H1 (cell line): ENCODE measurements around the gene GREB1L. TPM values are rescaled to one million over a fixed set of nuclear protein-coding genes. Genes with fewer than 3 reads are reported as not detected.

Experiments
- CTCF ChIA-PET: fragments of 300-600 bp; sonication (Branson Sonifier 250); formaldehyde crosslinking; loops from one replicate; lab custom pipeline; 2021; ENCODE audit not compliant: partially characterized antibody; lab: Charles Lee
- POLR2A ChIA-PET: fragments of 300-600 bp; sonication (Branson Sonifier 250); formaldehyde crosslinking; loops from one replicate; lab custom pipeline; 2021; ENCODE audit warnings: inconsistent platforms; ENCODE audit not compliant: partially characterized antibody; lab: Charles Lee
- DNase-seq, 2 experiments: peaks; one replicate each; pipeline versions ENCODE4 v3.0.0 to v3.0.0-alpha.2; 2010 to 2022; ENCODE audit warnings: low spot score in 2 of 2, low read depth in 1 of 2, mixed read lengths in 1 of 2
- FAIRE-seq: peaks from 2 replicates; lab custom pipeline; 2011; peaks lifted over from hg19 to GRCh38; lab: Jason Lieb, UNC
- H2AFZ ChIP-seq: 2 replicates; pipeline ENCODE4 v1.8.1; 2012; ENCODE audit warnings: low read length, inconsistent platforms
- H2AK5ac ChIP-seq: 2 replicates; pipeline ENCODE4 v1.6.1; 2013; ENCODE audit warnings: low read depth, low read length
- H2BK120ac ChIP-seq: replicated peaks from 2 replicates; pipeline ENCODE3; 2013; ENCODE audit warnings: low read depth, low read length, inconsistent platforms
- H2BK12ac ChIP-seq: 2 replicates; pipeline ENCODE4 v1.6.1; 2013; ENCODE audit warnings: low read depth, low read length
- H2BK15ac ChIP-seq: 2 replicates; pipeline ENCODE4 v1.6.1; 2013; ENCODE audit warnings: low read length
- H2BK20ac ChIP-seq: 2 replicates; pipeline ENCODE4 v1.6.1; 2013; ENCODE audit warnings: low read length
- H2BK5ac ChIP-seq: 2 replicates; pipeline ENCODE4 v1.6.1; 2013; ENCODE audit warnings: low read depth, low read length
- H3K14ac ChIP-seq: 2 replicates; pipeline ENCODE4 v1.6.1; 2013; ENCODE audit warnings: inconsistent platforms; ENCODE audit not compliant: insufficient read length
- H3K18ac ChIP-seq: 2 replicates; pipeline ENCODE4 v1.6.1; 2013; ENCODE audit warnings: low read length; ENCODE audit errors: extremely low read depth
- H3K23ac ChIP-seq: 2 replicates; pipeline ENCODE4 v1.6.1; 2013; ENCODE audit warnings: inconsistent platforms; ENCODE audit not compliant: insufficient read length
- H3K23me2 ChIP-seq: 2 replicates; pipeline ENCODE4 v1.6.1; 2013; ENCODE audit warnings: low read depth, low read length
- H3K27ac ChIP-seq: 2 replicates; pipeline ENCODE4 v1.6.1; 2011; ENCODE audit warnings: low read depth, low read length, inconsistent platforms
- H3K27me3 ChIP-seq, 4 experiments: replicated peaks in 1 of 4; 1 replicate in 1 of 4; 2 replicates in 3 of 4; pipeline versions ENCODE4 v1.6.1 to v1.8.1; 2011 to 2013; ENCODE audit warnings: low read length in 3 of 4, mild to moderate bottlenecking in 3 of 4, inconsistent platforms in 2 of 4, mixed read lengths in 2 of 4, moderate library complexity in 1 of 4; ENCODE audit not compliant: control insufficient read depth in 3 of 4, insufficient read depth in 3 of 4; ENCODE audit errors: extremely low read depth in 1 of 4
- H3K36me3 ChIP-seq, 4 experiments: 2 replicates each; pipeline versions ENCODE4 v1.6.1 to v1.8.1; 2011 to 2013; ENCODE audit warnings: mild to moderate bottlenecking in 4 of 4, low read length in 3 of 4, moderate library complexity in 2 of 4, control low read depth in 1 of 4, inconsistent platforms in 1 of 4; ENCODE audit not compliant: insufficient read depth in 4 of 4, control insufficient read depth in 2 of 4
- H3K4ac ChIP-seq: replicated peaks from 2 replicates; pipeline ENCODE3; 2013; ENCODE audit warnings: low read length, low read depth, mixed read lengths, inconsistent platforms; ENCODE audit not compliant: insufficient read length
- H3K4me1 ChIP-seq, 4 experiments: replicated peaks in 1 of 4; 1 replicate in 1 of 4; 2 replicates in 3 of 4; pipeline versions ENCODE4 v1.6.1 to v1.8.1; 2011 to 2013; ENCODE audit warnings: low read length in 3 of 4, inconsistent platforms in 2 of 4, mixed read lengths in 1 of 4; ENCODE audit not compliant: insufficient read depth in 4 of 4, control insufficient read depth in 3 of 4
- H3K4me2 ChIP-seq, 2 experiments: 2 replicates each; pipeline versions ENCODE4 v1.6.1 to v1.8.1; 2011 to 2013; ENCODE audit warnings: low read depth in 2 of 2, low read length in 2 of 2, control low read depth in 1 of 2, inconsistent platforms in 1 of 2, mild to moderate bottlenecking in 1 of 2; ENCODE audit not compliant: insufficient read depth in 1 of 2
- H3K4me3 ChIP-seq, 4 experiments: fragments of 200-600, 300-600 bp in 1 of 4; sonication (generic), shearing (Covaris generic), sonication (Bioruptor Twin) in 1 of 4; 2 replicates each; pipeline versions ENCODE4 v1.5.1 to v1.8.1; 2011 to 2016; ENCODE audit warnings: low read length in 4 of 4, low read depth in 3 of 4, control low read depth in 2 of 4, inconsistent platforms in 2 of 4, mild to moderate bottlenecking in 2 of 4, mixed read lengths in 1 of 4, moderate library complexity in 1 of 4; ENCODE audit not compliant: insufficient read depth in 2 of 4; ENCODE audit errors: extremely low read depth in 1 of 4
- H3K56ac ChIP-seq: replicated peaks from 2 replicates; pipeline ENCODE3; 2013; ENCODE audit warnings: low read depth, mild to moderate bottlenecking, mixed read lengths, low read length, inconsistent platforms; ENCODE audit not compliant: insufficient read length
- H3K79me1 ChIP-seq: 2 replicates; pipeline ENCODE4 v1.6.1; 2013; ENCODE audit warnings: low read depth, low read length, control low read depth
- H3K79me2 ChIP-seq, 2 experiments: 2 replicates each; pipeline versions ENCODE4 v1.6.1 to v1.8.1; 2012 to 2013; ENCODE audit warnings: low read length in 2 of 2, mild to moderate bottlenecking in 2 of 2, inconsistent platforms in 1 of 2; ENCODE audit not compliant: insufficient read depth in 2 of 2, control insufficient read depth in 1 of 2
- H3K9ac ChIP-seq, 4 experiments: replicated peaks in 1 of 4; 1 replicate in 1 of 4; 2 replicates in 3 of 4; pipeline versions ENCODE4 v1.6.1 to v1.8.1; 2011 to 2013; ENCODE audit warnings: low read depth in 3 of 4, low read length in 3 of 4, control low read depth in 2 of 4, mild to moderate bottlenecking in 2 of 4, moderate library complexity in 2 of 4, inconsistent platforms in 1 of 4; ENCODE audit errors: extremely low read depth in 1 of 4
- H3K9me3 ChIP-seq, 2 experiments: 2 replicates each; pipeline versions ENCODE4 v1.6.1 to v1.8.1; 2012 to 2013; ENCODE audit warnings: mild to moderate bottlenecking in 2 of 2, moderate library complexity in 2 of 2, control low read depth in 1 of 2, inconsistent platforms in 1 of 2, low read depth in 1 of 2, low read length in 1 of 2, mixed read lengths in 1 of 2; ENCODE audit not compliant: insufficient read depth in 2 of 2
- H4K20me1 ChIP-seq, 2 experiments: replicated peaks in 1 of 2; 2 replicates each; pipeline versions ENCODE3 to v1.8.1; 2011 to 2013; ENCODE audit warnings: inconsistent platforms in 2 of 2, low read length in 2 of 2, mild to moderate bottlenecking in 1 of 2; ENCODE audit not compliant: insufficient read depth in 2 of 2, control insufficient read depth in 1 of 2
- H4K5ac ChIP-seq: 2 replicates; pipeline ENCODE4 v1.6.1; 2013; ENCODE audit warnings: low read length, low read depth, mixed read lengths, inconsistent platforms; ENCODE audit not compliant: insufficient read length
- H4K8ac ChIP-seq: 2 replicates; pipeline ENCODE4 v1.8.0; 2013; ENCODE audit warnings: mild to moderate bottlenecking, moderate library complexity, low read length, inconsistent platforms; ENCODE audit not compliant: insufficient read depth; ENCODE audit errors: extremely low read depth
- H4K91ac ChIP-seq: replicated peaks from 2 replicates; pipeline ENCODE3; 2013; ENCODE audit warnings: low read length, mixed read lengths, inconsistent platforms; ENCODE audit not compliant: insufficient read length
- ASH2L ChIP-seq: fragments of 200-600, 300-600 bp; sonication (generic); IDR thresholded peaks from one replicate; pipeline ENCODE4 v1.7.1; 2017; ENCODE audit warnings: low read length
- BCL11A ChIP-seq, 2 experiments: IDR thresholded peaks; one replicate each; pipeline ENCODE4 v1.6.1; 2011; ENCODE audit warnings: low read depth in 2 of 2, low read length in 2 of 2, mild to moderate bottlenecking in 2 of 2
- EZH2 ChIP-seq: fragments of 200-600 bp; sonication (generic); IDR thresholded peaks from 2 replicates; pipeline ENCODE4 v1.7.1; 2012; ENCODE audit warnings: low read depth, mild to moderate bottlenecking, moderate library complexity, low read length, inconsistent platforms; ENCODE audit not compliant: severe bottlenecking
- KDM5A ChIP-seq: fragments of 200-600 bp; IDR thresholded peaks from 2 replicates; pipeline ENCODE4 v1.7.1; 2012; ENCODE audit warnings: mild to moderate bottlenecking, low read length, inconsistent platforms, mixed read lengths
- PHF8 ChIP-seq: fragments of 200-600 bp; sonication (generic); conservative IDR thresholded peaks from 2 replicates; pipeline ENCODE4 v1.7.1; 2012; ENCODE audit warnings: low read depth, mild to moderate bottlenecking, inconsistent platforms, low read length, moderate library complexity
- RAD21 ChIP-seq, 2 experiments: IDR thresholded peaks in 1 of 2; conservative IDR thresholded peaks in 1 of 2; 2 replicates each; pipeline ENCODE4 v1.6.1; 2011; ENCODE audit warnings: low read depth in 2 of 2, low read length in 2 of 2, improper control_type of control experiment in 1 of 2, inconsistent platforms in 1 of 2, mild to moderate bottlenecking in 1 of 2, moderate library complexity in 1 of 2
- SAP30 ChIP-seq: fragments of 300-600 bp; sonication (generic); IDR thresholded peaks from 2 replicates; pipeline ENCODE4 v1.7.1; 2012; ENCODE audit warnings: low read length, moderate library complexity, mild to moderate bottlenecking, inconsistent platforms; ENCODE audit not compliant: insufficient read depth, insufficient replicate concordance
- SIX5 ChIP-seq: IDR thresholded peaks from 2 replicates; pipeline ENCODE4 v1.6.1; 2011; ENCODE audit warnings: mild to moderate bottlenecking, low read depth, low read length
- SRF ChIP-seq: IDR thresholded peaks from 2 replicates; pipeline ENCODE4 v1.6.1; 2011; ENCODE audit warnings: mild to moderate bottlenecking, low read depth, low read length, moderate library complexity
- TBP ChIP-seq: IDR thresholded peaks from 2 replicates; pipeline ENCODE4 v1.6.1; 2011; ENCODE audit warnings: low read depth, low read length, improper control_type of control experiment
- USF2 ChIP-seq: IDR thresholded peaks from 2 replicates; pipeline ENCODE4 v1.6.1; 2011; ENCODE audit warnings: low read length, improper control_type of control experiment
- YY1 ChIP-seq: IDR thresholded peaks from 2 replicates; pipeline ENCODE4 v1.6.1; 2011; ENCODE audit warnings: low read depth, mild to moderate bottlenecking, low read length
- WGBS, 2 experiments: shearing (Covaris generic) in 1 of 2; methylation state at CpG; one replicate each; pipeline versions ENCODE4 v1.1.6 to v1.1.7; 2013 to 2015; ENCODE audit warnings: low lambda C conversion rate in 2 of 2, mixed read lengths in 2 of 2, inconsistent platforms in 1 of 2, low coverage in 1 of 2, missing lambda C conversion rate in 1 of 2; ENCODE audit not compliant: insufficient replicate concordance in 2 of 2, insufficient coverage in 1 of 2, insufficient read length in 1 of 2; ENCODE audit errors: extremely low coverage in 1 of 2, missing lambda C conversion rate in 1 of 2; 5-methylcytosine and 5-hydroxymethylcytosine counted together
- polyA plus RNA-seq, 7 experiments: library from polyadenylated mRNA; depleted of rRNA in 3 of 7; stranded (reverse) in 5 of 7; unstranded in 2 of 7; fragments of >200 nt in 5 of 7; fragments of 200-250 nt in 2 of 7; gene quantifications; 1 replicate in 5 of 7; 2 replicates in 1 of 7; 4 replicates in 1 of 7; pipeline versions ENCODE4 v1.2.1 to v1.2.3, GENCODE V29; 2011 to 2013; ENCODE audit warnings: missing spikeins in 2 of 7, mixed read lengths in 2 of 7
- total RNA-seq: library from RNA; stranded (reverse); fragmentation: NEBNext Ultra II Directional; extraction: Animal tissue kit (Norgen Biotek cat#: 25700); gene quantifications from 2 replicates; pipeline ENCODE4 v1.2.1, GENCODE V29; 2021

The GREB1L gene
- total and polyA plus RNA-seq, 2 of the 8 experiments (the other 6 are each of a cell fraction or from before 2014, with no cell fraction given) = 0.34 to 1.6 TPM

- Histone ChIP-seq H2AFZ (no peak overlapping the region), H3K4me1 (no peaks in the 10 kb centered on the region), H3K9ac (no peak overlapping the region), H3K27me3 (no peaks in the 10 kb centered on the region), H2AK5ac (no peak overlapping the region), H4K5ac (no peak overlapping the region), H2BK20ac (no peak overlapping the region), H2BK12ac (no peak overlapping the region), H3K36me3 (peaks cover 0 to 4% (median 0%) of the 10 kb centered on the region in 4 experiments; a peak in 1 of 8 replicates), H4K91ac (no peak overlapping the region), H3K14ac (no peak overlapping the region), H3K4ac (no peak overlapping the region), H3K23me2 (no peaks in the 10 kb centered on the region), H3K79me2 (no peaks in the 10 kb centered on the region), H3K56ac (no peak overlapping the region), H3K18ac (no peak overlapping the region), H3K27ac (no peak overlapping the region), H2BK120ac (no peak overlapping the region), H3K23ac (no peak overlapping the region), H4K20me1 (no peaks in the 10 kb centered on the region), H2BK15ac (no peak overlapping the region), H4K8ac (no peak overlapping the region), H3K79me1 (no peaks in the 10 kb centered on the region), H2BK5ac (no peak overlapping the region), H3K9me3 (no peaks in the 10 kb centered on the region), H3K4me2 (no peak overlapping the region), H3K4me3 (no peak overlapping the region)
- 83% methylated on average over 4 of the region's 4 CpGs; no CpG with 5 or more reads in 1 of the 2 experiments for WGBS, 2 experiments
- DNase-seq = no peak
- ChIA-PET POLR2A (no interaction called here), CTCF (no interaction called here)
- FAIRE-seq = no peak
- TF ChIP-seq EZH2 (no peak), RAD21 (IDR thresholded peaks at IDR 0.05 in 1 of 2, conservative IDR thresholded peaks at IDR 0.05 in 1 of 2; ENCODE audit: low read depth in 2 of 2, low read length in 2 of 2) (no peak), KDM5A (no peak), SAP30 (no peak), USF2 (no peak), PHF8 (no peak), SIX5 (no peak), SRF (no peak), YY1 (no peak), BCL11A (IDR thresholded peaks at IDR 0.05; ENCODE audit: low read depth in 2 of 2, low read length in 2 of 2) (no peak), TBP (no peak), ASH2L (no peak)
These were observed 226.6 kb downstream of the GREB1L start for GRCh38 chr18:21468514-21469164.
